Jurkat, Clone E6-1 (cell line): Measurements from ENCODE around the gene PIGQ.

Experiments used
- DNase-seq: peaks from one replicate; pipeline ENCODE4 v3.0.0-alpha.2; 2011; ENCODE audit warnings: low read depth, low spot score
- H3K4me3 ChIP-seq: 2 replicates; pipeline ENCODE4 v1.5.1; 2011; ENCODE audit warnings: mild to moderate bottlenecking, low read length, control low read depth, moderate library complexity

Gene PIGQ

GRCh38 chr16:580141-580945, 10.6 kb downstream of the PIGQ start:
- H3K4me3 ChIP-seq, result no peak overlapping the region
- DNase-seq, result no peak

- no peak overlapping the region for H3K4me3 ChIP-seq
- no peak for DNase-seq
Measured at GRCh38 chr16:580946-581498, 11.3 kb downstream of the PIGQ start.

GRCh38 chr16:582218-582613, 12.4 kb downstream of the PIGQ start:
- no peak overlapping the region for H3K4me3 ChIP-seq
- no peak for DNase-seq

- DNase-seq, result no peak
- H3K4me3 ChIP-seq, result no peak overlapping the region
Measured at GRCh38 chr16:582614-583331, 13.0 kb downstream of the PIGQ start.

- DNase-seq, result no peak
- H3K4me3 ChIP-seq, result no peak overlapping the region
Measured at GRCh38 chr16:583470-583814, 13.7 kb downstream of the PIGQ start.

- no peak overlapping the region for H3K4me3 ChIP-seq
- no peak for DNase-seq
Measured at GRCh38 chr16:583815-584591, 14.2 kb downstream of the PIGQ start.

GRCh38 chr16:585351-585750, 15.6 kb downstream of the PIGQ start:
- no peak overlapping the region for H3K4me3 ChIP-seq
- DNase-seq, result no peak

- no peak for DNase-seq
- H3K4me3 ChIP-seq, result no peak overlapping the region
Measured at GRCh38 chr16:586047-586644, 16.4 kb downstream of the PIGQ start.

- no peak overlapping the region for H3K4me3 ChIP-seq
- no peak for DNase-seq
Measured at GRCh38 chr16:586645-587590, 17.1 kb downstream of the PIGQ start.

- no peak for DNase-seq
- peak overlapping the region; percentile 91 for H3K4me3 ChIP-seq
Measured at GRCh38 chr16:588639-588888, 18.8 kb downstream of the PIGQ start.

- H3K4me3 ChIP-seq, result peak overlapping the region; percentile 91
- peak; percentile 94 for DNase-seq
Measured at GRCh38 chr16:588889-589657, 19.3 kb downstream of the PIGQ start.

- H3K4me3 ChIP-seq, result peak within 1 kb of the TSS; percentile 91
- DNase-seq, result peak; percentile 96
Measured at GRCh38 chr16:589658-590187, 20.0 kb downstream of the PIGQ start, which contains the start of gene RAB40C. RAB40C (plus strand) TSS chr16:590066; CDS start chr16:590292, 226 bp downstream.

- peak overlapping the region; percentile 76 for H3K4me3 ChIP-seq
- DNase-seq, result no peak
Measured at GRCh38 chr16:590188-590814, 20.5 kb downstream of the PIGQ start.

- DNase-seq, result no peak
- H3K4me3 ChIP-seq, result peak overlapping the region; percentile 76
Measured at GRCh38 chr16:590815-591200, 21.0 kb downstream of the PIGQ start.

- peak overlapping the region; percentile 76 for H3K4me3 ChIP-seq
- DNase-seq, result no peak
Measured at GRCh38 chr16:591231-591630, 21.5 kb downstream of the PIGQ start.

GRCh38 chr16:591892-592517, 22.2 kb downstream of the PIGQ start:
- no peak for DNase-seq
- no peak overlapping the region for H3K4me3 ChIP-seq
